GM23338 (cell line): ENCODE measurements around the gene BARX2. TPM values are rescaled to one million over a fixed set of nuclear protein-coding genes. Genes with fewer than 3 reads are reported as not detected.

Source experiments
- ATAC-seq: fragments of 200-7000 bp; cut with Tn5 transposase; 3 replicates; pipeline ENCODE4 v1.9.1; 2020
- DNase-seq: peaks from one replicate; pipeline ENCODE4 v3.0.0-alpha.2; 2015; ENCODE audit warnings: low spot score
- H2AFZ ChIP-seq: fragments of 200-600 bp; sonication (generic); 2 replicates; pipeline ENCODE4 v1.8.0; 2016; ENCODE audit warnings: antibody characterized with exemption, mild to moderate bottlenecking, moderate library complexity
- H3F3A ChIP-seq: fragments of 200-600 bp; sonication (generic); replicated peaks from 2 replicates; pipeline ENCODE4 v1.8.0; 2017; ENCODE audit warnings: antibody characterized with exemption, mixed run types, low read depth
- H3K27ac ChIP-seq: fragments of 200-600 bp; sonication (generic); 2 replicates; pipeline ENCODE4 v1.6.1; 2016; ENCODE audit warnings: low read depth
- H3K27me3 ChIP-seq: fragments of 200-600 bp; sonication (generic); 2 replicates; pipeline ENCODE4 v1.8.0; 2016; ENCODE audit warnings: mild to moderate bottlenecking, mixed run types, moderate library complexity; ENCODE audit not compliant: insufficient read depth
- H3K36me3 ChIP-seq: fragments of 200-600 bp; sonication (generic); 2 replicates; pipeline ENCODE4 v1.8.0; 2016; ENCODE audit warnings: mild to moderate bottlenecking; ENCODE audit not compliant: insufficient read depth
- H3K4me1 ChIP-seq: fragments of 200-600 bp; sonication (generic); 2 replicates; pipeline ENCODE4 v1.8.0; 2016; ENCODE audit warnings: mild to moderate bottlenecking, moderate library complexity; ENCODE audit not compliant: insufficient read depth
- H3K4me2 ChIP-seq: fragments of 200-600 bp; sonication (generic); 2 replicates; pipeline ENCODE4 v1.7.1; 2017; ENCODE audit warnings: mixed run types
- H3K4me3 ChIP-seq: fragments of 200-600 bp; sonication (generic); 2 replicates; pipeline ENCODE4 v1.6.1; 2016; ENCODE audit warnings: mixed run types
- H3K79me2 ChIP-seq: fragments of 200-600 bp; sonication (generic); replicated peaks from 2 replicates; pipeline ENCODE4 v1.8.0; 2017; ENCODE audit warnings: mild to moderate bottlenecking; ENCODE audit not compliant: insufficient read depth
- H3K9me2 ChIP-seq: fragments of 200-600 bp; sonication (generic); 2 replicates; pipeline ENCODE4 v1.8.0; 2017; ENCODE audit not compliant: insufficient read depth
- H4K20me1 ChIP-seq: fragments of 200-600 bp; sonication (generic); replicated peaks from 2 replicates; pipeline ENCODE4 v1.8.0; 2017; ENCODE audit warnings: mild to moderate bottlenecking; ENCODE audit not compliant: insufficient read depth
- H3K27ac Mint-ChIP-seq: 2 replicates; pipeline ENCODE4 v1.8.0; 2020; ENCODE audit warnings: inconsistent platforms, mild to moderate bottlenecking, moderate library complexity, mixed read lengths
- H3K27me3 Mint-ChIP-seq: 3 replicates; pipeline ENCODE4 v1.8.0; 2022; ENCODE audit warnings: low read depth, mild to moderate bottlenecking, moderate library complexity, mixed read lengths, inconsistent platforms; ENCODE audit not compliant: insufficient read depth, poor library complexity
- H3K36me3 Mint-ChIP-seq: 3 replicates; pipeline ENCODE4 v1.8.0; 2021; ENCODE audit warnings: low read depth, mild to moderate bottlenecking, inconsistent platforms, moderate library complexity, mixed read lengths
- H3K4me1 Mint-ChIP-seq: 3 replicates; pipeline ENCODE4 v1.8.0; 2020; ENCODE audit warnings: mild to moderate bottlenecking, inconsistent platforms, mixed read lengths
- H3K4me3 Mint-ChIP-seq: 3 replicates; pipeline ENCODE4 v1.8.0; 2021; ENCODE audit warnings: moderate library complexity, mild to moderate bottlenecking, inconsistent platforms, mixed read lengths
- H3K9me3 Mint-ChIP-seq: 3 replicates; pipeline ENCODE4 v1.8.0; 2020; ENCODE audit warnings: moderate library complexity, mild to moderate bottlenecking, inconsistent platforms, mixed read lengths
- CREB1 ChIP-seq: fragments of 250-450 bp; sonication (Bioruptor Pico); IDR thresholded peaks from 2 replicates; pipeline ENCODE4 v1.5.0; 2020; ENCODE audit warnings: low read depth, mild to moderate bottlenecking, moderate library complexity
- EZH2 ChIP-seq: fragments of 200-600 bp; sonication (generic); IDR thresholded peaks from one replicate; pipeline ENCODE4 v1.8.0; 2017; ENCODE audit warnings: antibody characterized with exemption, mild to moderate bottlenecking, low read depth; ENCODE audit not compliant: unreplicated experiment
- EZH2phosphoT487 ChIP-seq: fragments of 200-600 bp; sonication (generic); IDR thresholded peaks from one replicate; pipeline ENCODE4 v1.8.1; 2018; ENCODE audit warnings: antibody characterized with exemption; ENCODE audit not compliant: unreplicated experiment
- JUNB ChIP-seq: IDR thresholded peaks from one replicate; pipeline ENCODE4 v1.6.1; 2016; ENCODE audit warnings: antibody characterized with exemption; ENCODE audit not compliant: unreplicated experiment
- NANOG ChIP-seq: IDR thresholded peaks from 2 replicates; pipeline ENCODE4 v1.6.1; 2016; ENCODE audit warnings: antibody characterized with exemption, borderline replicate concordance
- POLR2AphosphoS5 ChIP-seq: IDR thresholded peaks from 2 replicates; pipeline ENCODE4 v1.6.1; 2016; ENCODE audit warnings: antibody characterized with exemption, low read depth
- STAT1 ChIP-seq: IDR thresholded peaks from one replicate; pipeline ENCODE4 v1.6.1; 2016; ENCODE audit warnings: antibody characterized with exemption; ENCODE audit not compliant: unreplicated experiment
- ZNF114 ChIP-seq: fragments of 250-450 bp; sonication (Bioruptor Pico); IDR thresholded peaks from 2 replicates; pipeline ENCODE4 v1.5.0; 2020; ENCODE audit warnings: mild to moderate bottlenecking, moderate library complexity
- ZNF331 ChIP-seq: fragments of 250-450 bp; sonication (Bioruptor Pico); IDR thresholded peaks from 2 replicates; pipeline ENCODE4 v1.5.0; 2020; ENCODE audit warnings: low read depth, mild to moderate bottlenecking, moderate library complexity
- polyA plus RNA-seq: library from polyadenylated mRNA; unstranded; fragments of >200 nt; fragmentation: Nextera tagmentation; extraction: Ambion mirVana; gene quantifications from 2 replicates; pipeline ENCODE4 v1.2.1, GENCODE V29; 2016
- total RNA-seq: library from RNA; depleted of rRNA; stranded (reverse); fragments of >200 nt; shearing (Covaris generic); gene quantifications from 2 replicates; pipeline ENCODE4 v1.2.3, GENCODE V29; 2014
- TF ChIP-seq, protein P1 (sequence below): IDR thresholded peaks from one replicate; pipeline ENCODE4 v1.6.1; 2018; ENCODE audit warnings: antibody characterized with exemption; ENCODE audit not compliant: unreplicated experiment
- TF ChIP-seq, protein P2 (sequence below): fragments of 250-450 bp; sonication (Bioruptor Pico); IDR thresholded peaks from 2 replicates; pipeline ENCODE4 v1.5.0; 2020; ENCODE audit warnings: mild to moderate bottlenecking, moderate library complexity
- TF ChIP-seq, protein P3 (sequence below): IDR thresholded peaks from 2 replicates; pipeline ENCODE4 v1.6.1; 2016; ENCODE audit warnings: antibody characterized with exemption
- TF ChIP-seq, protein P4 (sequence below), 2 experiments: fragments of 200-600 bp in 1 of 2; sonication (generic) in 1 of 2; conservative IDR thresholded peaks; 2 replicates each; pipeline versions ENCODE4 v1.5.1 to v1.6.1; 2016 to 2017; ENCODE audit warnings: antibody characterized with exemption in 2 of 2, low read depth in 2 of 2, mild to moderate bottlenecking in 2 of 2, moderate library complexity in 1 of 2

The BARX2 gene
- total and polyA plus RNA-seq, 2 experiments from 2014 or later, result not detected

DNA sequence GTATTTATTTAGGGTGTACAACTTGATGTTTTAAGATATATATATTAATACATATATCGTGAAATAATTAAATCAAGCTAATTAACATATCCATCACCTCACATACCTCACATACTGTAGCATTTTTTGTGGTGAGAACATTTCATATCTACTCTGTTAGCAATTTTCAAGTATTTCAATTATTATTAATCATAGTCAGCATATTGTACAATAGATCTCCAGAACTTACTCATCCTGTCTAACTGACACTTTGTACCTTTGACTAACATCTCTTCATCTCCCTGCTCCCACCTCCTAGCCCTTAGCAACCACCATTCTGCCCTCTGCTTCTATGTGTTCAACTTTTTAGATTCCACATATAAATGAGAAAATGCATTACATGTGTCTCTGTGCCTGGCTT, 108.4 kb downstream of the BARX2 start:
- H3K4me3 Mint-ChIP-seq, result no peak overlapping the region
- H4K20me1 ChIP-seq, result no peaks in the 10 kb centered on the region
- H3K9me2 ChIP-seq, result no peaks in the 10 kb centered on the region
- no peaks in the 10 kb centered on the region for H3K9me3 Mint-ChIP-seq
- H3F3A ChIP-seq, result no peaks in the 10 kb centered on the region
- H3K4me1 ChIP-seq, result no peaks in the 10 kb centered on the region
- TF ChIP-seq STAT1, result no peak
- TF ChIP-seq EZH2phosphoT487, result no peak
- TF ChIP-seq, protein P1, sequence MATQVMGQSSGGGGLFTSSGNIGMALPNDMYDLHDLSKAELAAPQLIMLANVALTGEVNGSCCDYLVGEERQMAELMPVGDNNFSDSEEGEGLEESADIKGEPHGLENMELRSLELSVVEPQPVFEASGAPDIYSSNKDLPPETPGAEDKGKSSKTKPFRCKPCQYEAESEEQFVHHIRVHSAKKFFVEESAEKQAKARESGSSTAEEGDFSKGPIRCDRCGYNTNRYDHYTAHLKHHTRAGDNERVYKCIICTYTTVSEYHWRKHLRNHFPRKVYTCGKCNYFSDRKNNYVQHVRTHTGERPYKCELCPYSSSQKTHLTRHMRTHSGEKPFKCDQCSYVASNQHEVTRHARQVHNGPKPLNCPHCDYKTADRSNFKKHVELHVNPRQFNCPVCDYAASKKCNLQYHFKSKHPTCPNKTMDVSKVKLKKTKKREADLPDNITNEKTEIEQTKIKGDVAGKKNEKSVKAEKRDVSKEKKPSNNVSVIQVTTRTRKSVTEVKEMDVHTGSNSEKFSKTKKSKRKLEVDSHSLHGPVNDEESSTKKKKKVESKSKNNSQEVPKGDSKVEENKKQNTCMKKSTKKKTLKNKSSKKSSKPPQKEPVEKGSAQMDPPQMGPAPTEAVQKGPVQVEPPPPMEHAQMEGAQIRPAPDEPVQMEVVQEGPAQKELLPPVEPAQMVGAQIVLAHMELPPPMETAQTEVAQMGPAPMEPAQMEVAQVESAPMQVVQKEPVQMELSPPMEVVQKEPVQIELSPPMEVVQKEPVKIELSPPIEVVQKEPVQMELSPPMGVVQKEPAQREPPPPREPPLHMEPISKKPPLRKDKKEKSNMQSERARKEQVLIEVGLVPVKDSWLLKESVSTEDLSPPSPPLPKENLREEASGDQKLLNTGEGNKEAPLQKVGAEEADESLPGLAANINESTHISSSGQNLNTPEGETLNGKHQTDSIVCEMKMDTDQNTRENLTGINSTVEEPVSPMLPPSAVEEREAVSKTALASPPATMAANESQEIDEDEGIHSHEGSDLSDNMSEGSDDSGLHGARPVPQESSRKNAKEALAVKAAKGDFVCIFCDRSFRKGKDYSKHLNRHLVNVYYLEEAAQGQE, result no peak
- no peak for TF ChIP-seq EZH2
- TF ChIP-seq, protein P2, sequence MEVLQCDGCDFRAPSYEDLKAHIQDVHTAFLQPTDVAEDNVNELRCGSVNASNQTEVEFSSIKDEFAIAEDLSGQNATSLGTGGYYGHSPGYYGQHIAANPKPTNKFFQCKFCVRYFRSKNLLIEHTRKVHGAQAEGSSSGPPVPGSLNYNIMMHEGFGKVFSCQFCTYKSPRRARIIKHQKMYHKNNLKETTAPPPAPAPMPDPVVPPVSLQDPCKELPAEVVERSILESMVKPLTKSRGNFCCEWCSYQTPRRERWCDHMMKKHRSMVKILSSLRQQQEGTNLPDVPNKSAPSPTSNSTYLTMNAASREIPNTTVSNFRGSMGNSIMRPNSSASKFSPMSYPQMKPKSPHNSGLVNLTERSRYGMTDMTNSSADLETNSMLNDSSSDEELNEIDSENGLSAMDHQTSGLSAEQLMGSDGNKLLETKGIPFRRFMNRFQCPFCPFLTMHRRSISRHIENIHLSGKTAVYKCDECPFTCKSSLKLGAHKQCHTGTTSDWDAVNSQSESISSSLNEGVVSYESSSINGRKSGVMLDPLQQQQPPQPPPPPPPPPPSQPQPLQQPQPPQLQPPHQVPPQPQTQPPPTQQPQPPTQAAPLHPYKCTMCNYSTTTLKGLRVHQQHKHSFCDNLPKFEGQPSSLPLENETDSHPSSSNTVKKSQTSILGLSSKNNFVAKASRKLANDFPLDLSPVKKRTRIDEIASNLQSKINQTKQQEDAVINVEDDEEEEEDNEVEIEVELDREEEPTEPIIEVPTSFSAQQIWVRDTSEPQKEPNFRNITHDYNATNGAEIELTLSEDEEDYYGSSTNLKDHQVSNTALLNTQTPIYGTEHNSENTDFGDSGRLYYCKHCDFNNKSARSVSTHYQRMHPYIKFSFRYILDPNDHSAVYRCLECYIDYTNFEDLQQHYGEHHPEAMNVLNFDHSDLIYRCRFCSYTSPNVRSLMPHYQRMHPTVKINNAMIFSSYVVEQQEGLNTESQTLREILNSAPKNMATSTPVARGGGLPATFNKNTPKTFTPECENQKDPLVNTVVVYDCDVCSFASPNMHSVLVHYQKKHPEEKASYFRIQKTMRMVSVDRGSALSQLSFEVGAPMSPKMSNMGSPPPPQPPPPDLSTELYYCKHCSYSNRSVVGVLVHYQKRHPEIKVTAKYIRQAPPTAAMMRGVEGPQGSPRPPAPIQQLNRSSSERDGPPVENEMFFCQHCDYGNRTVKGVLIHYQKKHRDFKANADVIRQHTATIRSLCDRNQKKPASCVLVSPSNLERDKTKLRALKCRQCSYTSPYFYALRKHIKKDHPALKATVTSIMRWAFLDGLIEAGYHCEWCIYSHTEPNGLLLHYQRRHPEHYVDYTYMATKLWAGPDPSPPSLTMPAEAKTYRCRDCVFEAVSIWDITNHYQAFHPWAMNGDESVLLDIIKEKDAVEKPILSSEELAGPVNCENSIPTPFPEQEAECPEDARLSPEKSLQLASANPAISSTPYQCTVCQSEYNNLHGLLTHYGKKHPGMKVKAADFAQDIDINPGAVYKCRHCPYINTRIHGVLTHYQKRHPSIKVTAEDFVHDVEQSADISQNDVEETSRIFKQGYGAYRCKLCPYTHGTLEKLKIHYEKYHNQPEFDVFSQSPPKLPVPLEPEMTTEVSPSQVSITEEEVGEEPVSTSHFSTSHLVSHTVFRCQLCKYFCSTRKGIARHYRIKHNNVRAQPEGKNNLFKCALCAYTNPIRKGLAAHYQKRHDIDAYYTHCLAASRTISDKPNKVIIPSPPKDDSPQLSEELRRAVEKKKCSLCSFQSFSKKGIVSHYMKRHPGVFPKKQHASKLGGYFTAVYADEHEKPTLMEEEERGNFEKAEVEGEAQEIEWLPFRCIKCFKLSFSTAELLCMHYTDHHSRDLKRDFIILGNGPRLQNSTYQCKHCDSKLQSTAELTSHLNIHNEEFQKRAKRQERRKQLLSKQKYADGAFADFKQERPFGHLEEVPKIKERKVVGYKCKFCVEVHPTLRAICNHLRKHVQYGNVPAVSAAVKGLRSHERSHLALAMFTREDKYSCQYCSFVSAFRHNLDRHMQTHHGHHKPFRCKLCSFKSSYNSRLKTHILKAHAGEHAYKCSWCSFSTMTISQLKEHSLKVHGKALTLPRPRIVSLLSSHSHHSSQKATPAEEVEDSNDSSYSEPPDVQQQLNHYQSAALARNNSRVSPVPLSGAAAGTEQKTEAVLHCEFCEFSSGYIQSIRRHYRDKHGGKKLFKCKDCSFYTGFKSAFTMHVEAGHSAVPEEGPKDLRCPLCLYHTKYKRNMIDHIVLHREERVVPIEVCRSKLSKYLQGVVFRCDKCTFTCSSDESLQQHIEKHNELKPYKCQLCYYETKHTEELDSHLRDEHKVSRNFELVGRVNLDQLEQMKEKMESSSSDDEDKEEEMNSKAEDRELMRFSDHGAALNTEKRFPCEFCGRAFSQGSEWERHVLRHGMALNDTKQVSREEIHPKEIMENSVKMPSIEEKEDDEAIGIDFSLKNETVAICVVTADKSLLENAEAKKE (CRISPR knock-in tag), result no peak
- no peak for TF ChIP-seq JUNB
- no peak for TF ChIP-seq NANOG
- TF ChIP-seq, protein P3, sequence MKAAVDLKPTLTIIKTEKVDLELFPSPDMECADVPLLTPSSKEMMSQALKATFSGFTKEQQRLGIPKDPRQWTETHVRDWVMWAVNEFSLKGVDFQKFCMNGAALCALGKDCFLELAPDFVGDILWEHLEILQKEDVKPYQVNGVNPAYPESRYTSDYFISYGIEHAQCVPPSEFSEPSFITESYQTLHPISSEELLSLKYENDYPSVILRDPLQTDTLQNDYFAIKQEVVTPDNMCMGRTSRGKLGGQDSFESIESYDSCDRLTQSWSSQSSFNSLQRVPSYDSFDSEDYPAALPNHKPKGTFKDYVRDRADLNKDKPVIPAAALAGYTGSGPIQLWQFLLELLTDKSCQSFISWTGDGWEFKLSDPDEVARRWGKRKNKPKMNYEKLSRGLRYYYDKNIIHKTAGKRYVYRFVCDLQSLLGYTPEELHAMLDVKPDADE, result no peak
- no peak for TF ChIP-seq ZNF114
- no peak for TF ChIP-seq CREB1
- TF ChIP-seq, protein P4, sequence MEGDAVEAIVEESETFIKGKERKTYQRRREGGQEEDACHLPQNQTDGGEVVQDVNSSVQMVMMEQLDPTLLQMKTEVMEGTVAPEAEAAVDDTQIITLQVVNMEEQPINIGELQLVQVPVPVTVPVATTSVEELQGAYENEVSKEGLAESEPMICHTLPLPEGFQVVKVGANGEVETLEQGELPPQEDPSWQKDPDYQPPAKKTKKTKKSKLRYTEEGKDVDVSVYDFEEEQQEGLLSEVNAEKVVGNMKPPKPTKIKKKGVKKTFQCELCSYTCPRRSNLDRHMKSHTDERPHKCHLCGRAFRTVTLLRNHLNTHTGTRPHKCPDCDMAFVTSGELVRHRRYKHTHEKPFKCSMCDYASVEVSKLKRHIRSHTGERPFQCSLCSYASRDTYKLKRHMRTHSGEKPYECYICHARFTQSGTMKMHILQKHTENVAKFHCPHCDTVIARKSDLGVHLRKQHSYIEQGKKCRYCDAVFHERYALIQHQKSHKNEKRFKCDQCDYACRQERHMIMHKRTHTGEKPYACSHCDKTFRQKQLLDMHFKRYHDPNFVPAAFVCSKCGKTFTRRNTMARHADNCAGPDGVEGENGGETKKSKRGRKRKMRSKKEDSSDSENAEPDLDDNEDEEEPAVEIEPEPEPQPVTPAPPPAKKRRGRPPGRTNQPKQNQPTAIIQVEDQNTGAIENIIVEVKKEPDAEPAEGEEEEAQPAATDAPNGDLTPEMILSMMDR (conservative IDR thresholded peaks at IDR 0.05; ENCODE audit: low read depth in 2 of 2), result no peak
- no peak for TF ChIP-seq POLR2AphosphoS5
- no peak for TF ChIP-seq ZNF331 (CRISPR knock-in tag)
- H3K79me2 ChIP-seq, result no peaks in the 10 kb centered on the region
- DNase-seq, result no peak
- H3K36me3 ChIP-seq, result no peaks in the 10 kb centered on the region
- H3K4me2 ChIP-seq, result no peak overlapping the region
- no peak overlapping the region for H3K4me3 ChIP-seq
- no peak overlapping the region for H3K27ac Mint-ChIP-seq
- H3K4me1 Mint-ChIP-seq, result no peaks in the 10 kb centered on the region
- H3K36me3 Mint-ChIP-seq, result no peaks in the 10 kb centered on the region
- no peaks in the 10 kb centered on the region for H3K27me3 Mint-ChIP-seq
- no peak overlapping the region for H3K27ac ChIP-seq
- H3K27me3 ChIP-seq, result no peaks in the 10 kb centered on the region
- H2AFZ ChIP-seq, result no peak overlapping the region
- no peak for ATAC-seq
